Mesendoderm (in vitro differentiated cells): ENCODE measurements around the gene FAM98A.
A peak's percentile ranks its signal among the peaks of the same experiment; 100 is the strongest.

Source experiments
- DNase-seq: peaks from one replicate; pipeline ENCODE4 v3.0.0; 2013
- H2AK5ac ChIP-seq: 2 replicates; pipeline ENCODE4 v1.6.1; 2013; ENCODE audit warnings: low read length, inconsistent platforms
- H2BK120ac ChIP-seq: 2 replicates; pipeline ENCODE4 v1.6.1; 2013; ENCODE audit warnings: low read depth, mild to moderate bottlenecking, low read length, moderate library complexity, mixed read lengths
- H2BK15ac ChIP-seq: replicated peaks from 2 replicates; pipeline ENCODE4 v1.6.1; 2013; ENCODE audit warnings: low read depth, mild to moderate bottlenecking, moderate library complexity
- H2BK5ac ChIP-seq: 2 replicates; pipeline ENCODE4 v1.6.1; 2013; ENCODE audit warnings: low read length, inconsistent platforms
- H3K18ac ChIP-seq: 2 replicates; pipeline ENCODE4 v1.6.1; 2013; ENCODE audit warnings: mild to moderate bottlenecking, low read length, mixed read lengths
- H3K23ac ChIP-seq: one replicate; pipeline ENCODE4 v1.6.1; 2013; ENCODE audit warnings: low read length
- H3K27ac ChIP-seq: 2 replicates; pipeline ENCODE4 v1.5.1; 2013; ENCODE audit warnings: low read depth, mild to moderate bottlenecking, inconsistent platforms, low read length, moderate library complexity
- H3K27me3 ChIP-seq: 2 replicates; pipeline ENCODE4 v1.6.1; 2013; ENCODE audit warnings: low read length, control low read depth, mild to moderate bottlenecking, inconsistent platforms; ENCODE audit not compliant: insufficient read depth, poor library complexity
- H3K36me3 ChIP-seq: 2 replicates; pipeline ENCODE4 v1.6.1; 2013; ENCODE audit warnings: low read length, inconsistent platforms; ENCODE audit not compliant: control insufficient read depth, insufficient read depth
- H3K4ac ChIP-seq: one replicate; pipeline ENCODE4 v1.6.1; 2013; ENCODE audit warnings: low read depth, mild to moderate bottlenecking, low read length, moderate library complexity
- H3K4me1 ChIP-seq: 2 replicates; pipeline ENCODE4 v1.6.1; 2013; ENCODE audit warnings: low read depth, low read length, inconsistent platforms; ENCODE audit not compliant: control insufficient read depth
- H3K4me2 ChIP-seq: 2 replicates; pipeline ENCODE4 v1.6.1; 2013; ENCODE audit warnings: low read length
- H3K4me3 ChIP-seq: 2 replicates; pipeline ENCODE4 v1.5.1; 2013; ENCODE audit warnings: mild to moderate bottlenecking, low read length
- H3K56ac ChIP-seq: one replicate; pipeline ENCODE4 v1.6.1; 2013; ENCODE audit warnings: low read length
- H3K79me1 ChIP-seq: 2 replicates; pipeline ENCODE4 v1.6.1; 2013; ENCODE audit warnings: low read length, inconsistent platforms
- H3K79me2 ChIP-seq: 2 replicates; pipeline ENCODE4 v1.6.1; 2013; ENCODE audit warnings: mild to moderate bottlenecking, low read length; ENCODE audit not compliant: control insufficient read depth, insufficient read depth
- H3K9ac ChIP-seq: 2 replicates; pipeline ENCODE4 v1.6.1; 2013; ENCODE audit warnings: low read length, inconsistent platforms
- H4K5ac ChIP-seq: one replicate; pipeline ENCODE4 v1.6.1; 2013; ENCODE audit warnings: low read length
- H4K8ac ChIP-seq: one replicate; pipeline ENCODE4 v1.6.1; 2013; ENCODE audit warnings: low read depth, mild to moderate bottlenecking, control low read depth, low read length, moderate library complexity
- WGBS: extraction: QIAGEN DNeasy Blood & Tissue Kit; methylation state at CpG from one replicate; pipeline ENCODE4 v1.1.7; 2013; ENCODE audit warnings: low lambda C conversion rate, missing lambda C conversion rate; ENCODE audit not compliant: insufficient coverage; ENCODE audit errors: extremely low coverage; 5-methylcytosine and 5-hydroxymethylcytosine counted together

The FAM98A gene

DNA sequence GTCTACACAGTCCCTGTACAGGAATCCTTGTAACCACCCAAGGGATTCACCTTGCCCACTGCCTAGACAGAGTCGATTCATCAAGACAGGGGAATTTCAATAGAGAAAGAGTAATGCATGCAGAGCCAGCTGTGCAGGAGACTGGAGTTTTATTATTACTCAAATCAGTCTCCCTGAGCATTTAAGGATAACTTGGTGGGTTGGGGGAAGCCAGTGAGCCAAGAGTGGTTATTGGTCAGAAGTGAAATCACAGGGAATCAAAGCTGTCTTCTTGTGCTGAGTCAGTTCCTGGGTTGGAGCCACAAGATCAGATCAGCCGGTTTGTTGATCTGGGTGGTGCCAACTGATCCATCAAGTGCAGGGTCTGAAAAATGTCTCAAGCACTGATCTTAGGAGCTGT, 17.8 kb upstream of the FAM98A start:
- Histone ChIP-seq H4K5ac (no peak overlapping the region), H4K8ac (no peak overlapping the region), H3K23ac (no peak overlapping the region), H3K79me1 (no peaks in the 10 kb centered on the region), H3K56ac (no peak overlapping the region), H3K9ac (no peak overlapping the region), H3K36me3 (no peaks in the 10 kb centered on the region), H3K4me2 (no peak overlapping the region), H3K79me2 (no peaks in the 10 kb centered on the region), H3K27me3 (no peaks in the 10 kb centered on the region), H2BK120ac (no peak overlapping the region), H3K4me1 (peaks cover 3% of the 10 kb centered on the region), H3K4ac (no peak overlapping the region), H2BK5ac (no peak overlapping the region), H3K18ac (no peak overlapping the region), H3K27ac (no peak overlapping the region), H3K4me3 (no peak overlapping the region), H2AK5ac (no peak overlapping the region), H2BK15ac (no peak overlapping the region)
- no CpG with 5 or more reads among the region's 2 CpGs for WGBS
- no peak for DNase-seq

DNA sequence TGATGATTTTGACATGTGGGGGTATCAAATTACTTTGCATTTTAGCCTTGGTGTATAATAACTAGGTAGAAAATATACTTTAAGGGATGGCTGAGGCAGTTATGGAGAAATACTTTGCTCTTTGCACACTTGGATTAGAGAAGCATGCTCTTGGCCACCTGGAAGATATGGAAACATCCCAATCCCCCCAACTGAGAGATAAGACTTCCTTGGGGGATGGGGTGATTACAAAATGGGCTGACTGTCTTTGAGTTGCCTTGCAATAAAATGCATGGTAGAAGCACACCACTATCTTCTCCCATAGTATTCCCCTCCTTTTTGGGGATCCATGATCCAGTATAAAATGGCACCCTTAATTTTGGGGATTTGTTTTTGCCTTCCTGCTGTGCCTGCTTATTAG, 15.1 kb upstream of the FAM98A start:
- peaks cover 3% of the 10 kb centered on the region for H3K4me1 ChIP-seq
- no peak overlapping the region for H2BK15ac ChIP-seq
- no peak overlapping the region for H3K4me2 ChIP-seq
- H3K79me2 ChIP-seq = no peaks in the 10 kb centered on the region
- H3K56ac ChIP-seq = no peak overlapping the region
- H4K8ac ChIP-seq = no peak overlapping the region
- H4K5ac ChIP-seq = no peak overlapping the region
- H3K4ac ChIP-seq = no peak overlapping the region
- no peaks in the 10 kb centered on the region for H3K79me1 ChIP-seq
- peak; percentile 58 for DNase-seq
- no peak overlapping the region for H3K23ac ChIP-seq
- H2BK120ac ChIP-seq = no peak overlapping the region
- no peak overlapping the region for H3K9ac ChIP-seq
- no peak overlapping the region for H3K27ac ChIP-seq
- no peaks in the 10 kb centered on the region for H3K36me3 ChIP-seq
- peak overlapping the region; percentile 39 for H3K18ac ChIP-seq
- H2AK5ac ChIP-seq = no peak overlapping the region
- H3K27me3 ChIP-seq = no peaks in the 10 kb centered on the region
- no peak overlapping the region for H3K4me3 ChIP-seq
- peak overlapping the region; percentile 54 for H2BK5ac ChIP-seq

DNA sequence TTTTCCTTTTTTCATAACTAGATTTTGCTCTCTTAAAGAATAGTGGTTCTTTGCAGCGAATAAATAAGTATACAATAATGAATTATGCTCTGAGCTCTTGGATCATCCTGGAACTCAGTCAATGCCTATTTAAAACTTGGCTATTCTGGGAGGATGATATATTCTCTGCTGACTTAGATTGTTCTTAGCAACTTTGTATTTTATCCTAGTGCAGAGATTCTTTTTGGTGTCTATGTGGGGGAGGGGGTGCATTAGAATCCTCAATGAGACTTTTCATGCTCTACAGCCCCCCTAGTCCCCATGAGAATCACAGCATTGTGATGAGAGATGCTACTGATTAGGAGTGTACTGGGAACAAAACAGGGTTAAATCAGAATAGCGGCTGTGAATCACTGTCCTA, 8.8 kb upstream of the FAM98A start:
- no peak overlapping the region for H3K23ac ChIP-seq
- DNase-seq = no peak

DNA sequence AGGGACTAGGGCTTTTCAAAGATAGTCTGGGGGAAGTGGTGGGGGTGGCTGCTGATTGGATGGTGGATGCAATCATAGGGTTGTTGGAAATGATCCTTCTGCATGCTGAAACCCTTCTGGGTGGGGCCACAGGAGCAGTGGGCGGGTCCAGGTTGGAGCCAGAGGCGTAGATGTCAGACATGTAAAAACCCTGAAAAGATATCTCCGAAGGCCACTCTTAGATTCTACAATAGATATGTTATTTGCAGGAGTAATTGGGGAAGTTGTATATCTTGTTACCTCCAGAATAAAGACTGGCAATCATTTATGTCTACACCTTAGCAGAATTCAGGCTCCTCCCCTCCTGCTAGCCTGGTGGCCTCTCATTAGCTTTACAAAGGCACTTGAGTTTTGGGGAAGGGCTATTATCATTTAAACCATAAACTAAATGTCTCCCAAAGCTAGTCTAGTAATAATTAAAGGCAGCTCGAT, 8.2 kb upstream of the FAM98A start:
- Histone ChIP-seq H2BK15ac (no peak overlapping the region), H3K27me3 (no peaks in the 10 kb centered on the region), H3K4me3 (no peak overlapping the region), H3K4me2 (no peak overlapping the region), H2BK5ac (no peak overlapping the region), H3K79me1 (no peaks in the 10 kb centered on the region), H3K36me3 (no peaks in the 10 kb centered on the region), H3K4me1 (peaks cover 3% of the 10 kb centered on the region), H3K79me2 (no peaks in the 10 kb centered on the region), H4K8ac (no peak overlapping the region), H3K27ac (no peak overlapping the region), H3K56ac (no peak overlapping the region), H2BK120ac (no peak overlapping the region), H2AK5ac (no peak overlapping the region), H3K9ac (no peak overlapping the region), H3K18ac (no peak overlapping the region), H3K4ac (no peak overlapping the region), H4K5ac (no peak overlapping the region), H3K23ac (no peak overlapping the region)
- DNase-seq = peak; percentile 47
- no CpG with 5 or more reads among the region's 4 CpGs for WGBS

More for the DNA sequence above, 8.8 kb upstream of the FAM98A start:
- H3K27ac ChIP-seq = no peak overlapping the region
- no peak overlapping the region for H3K4me3 ChIP-seq
- no peak overlapping the region for H4K5ac ChIP-seq
- H3K18ac ChIP-seq = no peak overlapping the region
- no CpG with 5 or more reads among the region's 2 CpGs for WGBS
- no peak overlapping the region for H3K9ac ChIP-seq
- no peaks in the 10 kb centered on the region for H3K79me2 ChIP-seq
- no peak overlapping the region for H3K56ac ChIP-seq
- H3K36me3 ChIP-seq = no peaks in the 10 kb centered on the region
- H2BK5ac ChIP-seq = no peak overlapping the region
- no peak overlapping the region for H4K8ac ChIP-seq
- H3K79me1 ChIP-seq = no peaks in the 10 kb centered on the region
- no peak overlapping the region for H3K4ac ChIP-seq
- no peak overlapping the region for H2BK15ac ChIP-seq
- H3K4me2 ChIP-seq = no peak overlapping the region
- H3K4me1 ChIP-seq = peaks cover 3% of the 10 kb centered on the region
- H3K27me3 ChIP-seq = no peaks in the 10 kb centered on the region
- no peak overlapping the region for H2BK120ac ChIP-seq
- H2AK5ac ChIP-seq = no peak overlapping the region

DNA sequence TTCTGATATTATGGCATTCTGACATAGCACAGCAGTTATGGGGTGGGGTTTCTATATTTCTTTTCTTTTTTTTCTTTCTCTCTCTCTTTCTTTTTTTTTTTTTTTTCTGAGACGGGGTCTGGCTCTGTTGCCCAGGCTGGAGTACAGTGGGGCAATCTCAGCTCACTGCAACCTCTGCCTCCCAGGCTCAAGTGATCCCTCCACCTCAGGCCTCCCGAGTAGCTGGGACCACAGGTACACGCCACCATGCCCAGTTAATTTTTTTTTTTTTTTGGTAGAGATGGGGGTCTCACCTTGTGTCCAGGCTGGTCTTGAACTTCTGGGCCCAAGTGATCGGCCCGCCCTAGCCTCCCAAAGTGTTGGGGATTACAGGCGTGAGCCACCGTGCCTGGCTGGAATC, 7.5 kb upstream of the FAM98A start:
- Histone ChIP-seq H3K79me2 (no peaks in the 10 kb centered on the region), H3K27ac (no peak overlapping the region), H2AK5ac (no peak overlapping the region), H2BK5ac (no peak overlapping the region), H4K8ac (no peak overlapping the region), H3K18ac (no peak overlapping the region), H3K9ac (no peak overlapping the region), H3K4ac (no peak overlapping the region), H3K4me3 (no peak overlapping the region), H3K56ac (no peak overlapping the region), H3K79me1 (no peaks in the 10 kb centered on the region), H3K4me2 (no peak overlapping the region), H3K4me1 (peaks cover 3% of the 10 kb centered on the region), H3K23ac (no peak overlapping the region), H2BK15ac (no peak overlapping the region), H3K27me3 (no peaks in the 10 kb centered on the region), H2BK120ac (no peak overlapping the region), H3K36me3 (no peaks in the 10 kb centered on the region), H4K5ac (no peak overlapping the region)
- DNase-seq = no peak
- WGBS = no CpG with 5 or more reads among the region's 7 CpGs

DNA sequence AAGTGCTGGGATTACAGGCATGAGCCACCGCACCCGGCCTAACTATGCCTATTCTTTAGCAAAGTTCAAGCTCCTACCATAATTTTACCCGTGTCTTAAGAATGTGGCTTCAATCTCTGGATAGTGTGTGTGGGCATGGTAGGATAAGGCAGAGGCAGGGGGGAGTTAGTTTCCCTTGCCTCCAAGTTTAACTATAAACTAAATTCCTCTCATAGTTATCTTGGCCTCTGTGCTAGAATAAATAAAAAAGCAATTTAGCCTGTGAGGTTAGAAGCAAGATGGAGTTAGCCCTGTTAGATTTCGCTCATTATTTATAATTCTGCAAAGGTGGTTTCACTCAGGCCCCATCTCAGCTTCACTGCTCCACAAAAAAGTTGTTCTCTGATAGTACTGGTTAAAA, 7.0 kb upstream of the FAM98A start:
- H3K4me2 ChIP-seq = no peak overlapping the region
- no peaks in the 10 kb centered on the region for H3K27me3 ChIP-seq
- H3K9ac ChIP-seq = no peak overlapping the region
- no peak overlapping the region for H3K4ac ChIP-seq
- no peaks in the 10 kb centered on the region for H3K79me1 ChIP-seq
- no peak overlapping the region for H3K18ac ChIP-seq
- no peak overlapping the region for H2BK15ac ChIP-seq
- no peak for DNase-seq
- H4K5ac ChIP-seq = no peak overlapping the region
- H3K79me2 ChIP-seq = no peaks in the 10 kb centered on the region
- no peak overlapping the region for H3K27ac ChIP-seq
- H2BK5ac ChIP-seq = no peak overlapping the region
- H3K56ac ChIP-seq = no peak overlapping the region
- no peak overlapping the region for H4K8ac ChIP-seq
- H3K23ac ChIP-seq = no peak overlapping the region
- H3K4me3 ChIP-seq = no peak overlapping the region
- no peak overlapping the region for H2AK5ac ChIP-seq
- H3K4me1 ChIP-seq = peaks cover 3% of the 10 kb centered on the region
- H2BK120ac ChIP-seq = no peak overlapping the region
- no peaks in the 10 kb centered on the region for H3K36me3 ChIP-seq
- WGBS = no CpG with 5 or more reads among the region's 4 CpGs
